ENCODE measurements around the gene PANK1.

The PANK1 gene

GRCh38 chr10:89566992-89567391, 78.0 kb downstream of the PANK1 start:
- TF ChIP-seq PPARA (CRISPR knock-in tag; IDR thresholded peaks at IDR 0.05; ENCODE audit: borderline replicate concordance) (no peak), ISL1 (CRISPR knock-in tag; IDR thresholded peaks at IDR 0.05) (no peak), OSR1 (CRISPR knock-in tag; IDR thresholded peaks at IDR 0.05) (no peak), ZNF8 (CRISPR knock-in tag; IDR thresholded peaks at IDR 0.05) (no peak), ZNF70 (CRISPR knock-in tag; IDR thresholded peaks at IDR 0.05) (no peak), SNAI2 (CRISPR knock-in tag; IDR thresholded peaks at IDR 0.05) (no peak), ARNTL (CRISPR knock-in tag; IDR thresholded peaks at IDR 0.05; ENCODE audit: borderline replicate concordance, low read depth) (no peak)
- ATAC-seq: no peak

DNA sequence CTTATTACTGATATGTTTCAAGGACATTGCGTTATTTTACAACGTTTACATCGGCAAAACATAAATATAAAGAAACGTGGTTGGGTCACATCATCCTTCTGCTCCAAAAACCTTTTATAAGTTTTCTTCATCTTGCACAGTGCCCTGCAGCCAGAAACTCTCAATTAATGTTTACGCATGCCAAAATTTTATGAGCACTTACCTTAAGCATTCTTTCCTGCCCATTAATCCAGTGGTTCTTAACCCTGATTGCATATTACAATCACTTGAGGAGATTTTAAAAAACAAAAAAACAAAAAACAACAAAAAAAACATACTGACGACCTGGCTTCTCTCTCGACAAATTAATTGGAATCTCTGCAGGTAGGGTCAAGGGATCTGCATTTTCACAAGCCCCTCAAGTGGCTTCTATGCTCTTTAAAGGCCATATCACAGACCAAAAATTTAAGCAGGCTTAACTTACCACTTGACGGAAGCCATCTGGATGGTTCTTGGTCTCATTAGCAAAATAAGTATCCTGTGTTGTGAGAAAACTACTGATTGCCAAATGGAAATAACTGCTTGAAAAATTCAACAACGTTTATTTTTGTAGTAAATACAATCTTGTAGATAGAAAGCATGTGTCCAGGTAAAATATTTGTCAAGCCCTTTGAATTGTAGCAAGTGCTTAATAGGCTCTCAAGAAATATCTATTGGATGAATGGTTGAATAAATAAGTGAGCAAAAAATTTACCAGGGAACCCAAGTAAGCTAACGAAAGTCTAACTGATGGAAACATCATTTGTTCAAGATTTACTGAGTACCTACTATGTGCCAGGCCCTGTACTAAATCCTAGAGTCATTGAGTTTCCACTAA, 78.7 kb downstream of the PANK1 start:
- no peak for ATAC-seq
- TF ChIP-seq ZNF565 (CRISPR knock-in tag; conservative IDR thresholded peaks at IDR 0.05; ENCODE audit: low read depth) (no peak), BACH2 (CRISPR knock-in tag; IDR thresholded peaks at IDR 0.05; ENCODE audit: borderline replicate concordance) (no peak), ESRRG (CRISPR knock-in tag; IDR thresholded peaks at IDR 0.05) (no peak), RARB (CRISPR knock-in tag; IDR thresholded peaks at IDR 0.05) (no peak), GLIS3 (CRISPR knock-in tag; IDR thresholded peaks at IDR 0.05) (no peak), ZNF8 (CRISPR knock-in tag; IDR thresholded peaks at IDR 0.05) (no peak), POU6F1 (CRISPR knock-in tag; IDR thresholded peaks at IDR 0.05; ENCODE audit: borderline replicate concordance, low read depth) (no peak), ISL1 (CRISPR knock-in tag; IDR thresholded peaks at IDR 0.05) (no peak), ARNTL (CRISPR knock-in tag; IDR thresholded peaks at IDR 0.05; ENCODE audit: borderline replicate concordance, low read depth) (no peak), ZNF70 (CRISPR knock-in tag; IDR thresholded peaks at IDR 0.05) (no peak), CSDC2 (CRISPR knock-in tag; IDR thresholded peaks at IDR 0.05) (no peak), OSR1 (CRISPR knock-in tag; IDR thresholded peaks at IDR 0.05) (no peak)
- TF ChIP-seq, protein P1, sequence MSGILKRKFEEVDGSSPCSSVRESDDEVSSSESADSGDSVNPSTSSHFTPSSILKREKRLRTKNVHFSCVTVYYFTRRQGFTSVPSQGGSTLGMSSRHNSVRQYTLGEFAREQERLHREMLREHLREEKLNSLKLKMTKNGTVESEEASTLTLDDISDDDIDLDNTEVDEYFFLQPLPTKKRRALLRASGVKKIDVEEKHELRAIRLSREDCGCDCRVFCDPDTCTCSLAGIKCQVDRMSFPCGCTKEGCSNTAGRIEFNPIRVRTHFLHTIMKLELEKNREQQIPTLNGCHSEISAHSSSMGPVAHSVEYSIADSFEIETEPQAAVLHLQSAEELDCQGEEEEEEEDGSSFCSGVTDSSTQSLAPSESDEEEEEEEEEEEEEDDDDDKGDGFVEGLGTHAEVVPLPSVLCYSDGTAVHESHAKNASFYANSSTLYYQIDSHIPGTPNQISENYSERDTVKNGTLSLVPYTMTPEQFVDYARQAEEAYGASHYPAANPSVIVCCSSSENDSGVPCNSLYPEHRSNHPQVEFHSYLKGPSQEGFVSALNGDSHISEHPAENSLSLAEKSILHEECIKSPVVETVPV (CRISPR knock-in tag; IDR thresholded peaks at IDR 0.05): no peak
- TF ChIP-seq, protein P2, sequence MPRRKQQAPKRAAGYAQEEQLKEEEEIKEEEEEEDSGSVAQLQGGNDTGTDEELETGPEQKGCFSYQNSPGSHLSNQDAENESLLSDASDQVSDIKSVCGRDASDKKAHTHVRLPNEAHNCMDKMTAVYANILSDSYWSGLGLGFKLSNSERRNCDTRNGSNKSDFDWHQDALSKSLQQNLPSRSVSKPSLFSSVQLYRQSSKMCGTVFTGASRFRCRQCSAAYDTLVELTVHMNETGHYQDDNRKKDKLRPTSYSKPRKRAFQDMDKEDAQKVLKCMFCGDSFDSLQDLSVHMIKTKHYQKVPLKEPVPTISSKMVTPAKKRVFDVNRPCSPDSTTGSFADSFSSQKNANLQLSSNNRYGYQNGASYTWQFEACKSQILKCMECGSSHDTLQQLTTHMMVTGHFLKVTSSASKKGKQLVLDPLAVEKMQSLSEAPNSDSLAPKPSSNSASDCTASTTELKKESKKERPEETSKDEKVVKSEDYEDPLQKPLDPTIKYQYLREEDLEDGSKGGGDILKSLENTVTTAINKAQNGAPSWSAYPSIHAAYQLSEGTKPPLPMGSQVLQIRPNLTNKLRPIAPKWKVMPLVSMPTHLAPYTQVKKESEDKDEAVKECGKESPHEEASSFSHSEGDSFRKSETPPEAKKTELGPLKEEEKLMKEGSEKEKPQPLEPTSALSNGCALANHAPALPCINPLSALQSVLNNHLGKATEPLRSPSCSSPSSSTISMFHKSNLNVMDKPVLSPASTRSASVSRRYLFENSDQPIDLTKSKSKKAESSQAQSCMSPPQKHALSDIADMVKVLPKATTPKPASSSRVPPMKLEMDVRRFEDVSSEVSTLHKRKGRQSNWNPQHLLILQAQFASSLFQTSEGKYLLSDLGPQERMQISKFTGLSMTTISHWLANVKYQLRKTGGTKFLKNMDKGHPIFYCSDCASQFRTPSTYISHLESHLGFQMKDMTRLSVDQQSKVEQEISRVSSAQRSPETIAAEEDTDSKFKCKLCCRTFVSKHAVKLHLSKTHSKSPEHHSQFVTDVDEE (CRISPR knock-in tag; IDR thresholded peaks at IDR 0.05): no peak
- TF ChIP-seq, protein P3, sequence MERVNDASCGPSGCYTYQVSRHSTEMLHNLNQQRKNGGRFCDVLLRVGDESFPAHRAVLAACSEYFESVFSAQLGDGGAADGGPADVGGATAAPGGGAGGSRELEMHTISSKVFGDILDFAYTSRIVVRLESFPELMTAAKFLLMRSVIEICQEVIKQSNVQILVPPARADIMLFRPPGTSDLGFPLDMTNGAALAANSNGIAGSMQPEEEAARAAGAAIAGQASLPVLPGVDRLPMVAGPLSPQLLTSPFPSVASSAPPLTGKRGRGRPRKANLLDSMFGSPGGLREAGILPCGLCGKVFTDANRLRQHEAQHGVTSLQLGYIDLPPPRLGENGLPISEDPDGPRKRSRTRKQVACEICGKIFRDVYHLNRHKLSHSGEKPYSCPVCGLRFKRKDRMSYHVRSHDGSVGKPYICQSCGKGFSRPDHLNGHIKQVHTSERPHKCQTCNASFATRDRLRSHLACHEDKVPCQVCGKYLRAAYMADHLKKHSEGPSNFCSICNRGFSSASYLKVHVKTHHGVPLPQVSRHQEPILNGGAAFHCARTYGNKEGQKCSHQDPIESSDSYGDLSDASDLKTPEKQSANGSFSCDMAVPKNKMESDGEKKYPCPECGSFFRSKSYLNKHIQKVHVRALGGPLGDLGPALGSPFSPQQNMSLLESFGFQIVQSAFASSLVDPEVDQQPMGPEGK (CRISPR knock-in tag; IDR thresholded peaks at IDR 0.05; ENCODE audit: borderline replicate concordance): no peak

DNA sequence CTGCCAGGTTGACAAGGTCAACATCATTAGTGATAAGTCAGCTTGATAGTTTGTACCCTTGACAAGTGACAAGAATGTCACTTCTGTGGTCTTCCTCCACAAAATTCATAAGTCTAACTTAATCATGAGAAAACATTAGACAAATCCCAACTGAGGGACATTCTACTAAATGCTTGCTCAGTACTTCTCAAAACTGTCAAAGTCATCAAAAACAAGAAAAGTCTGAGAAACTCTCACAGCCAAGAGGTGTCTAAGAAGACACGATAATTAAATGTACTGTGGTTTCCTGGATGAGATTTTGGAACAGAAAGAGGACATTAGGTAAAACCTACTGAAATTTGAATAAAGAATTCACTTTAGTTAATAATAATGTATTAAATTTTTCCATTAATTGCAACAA, 79.9 kb downstream of the PANK1 start:
- TF ChIP-seq SNAI2 (CRISPR knock-in tag; IDR thresholded peaks at IDR 0.05) (no peak), POU6F1 (CRISPR knock-in tag; IDR thresholded peaks at IDR 0.05; ENCODE audit: borderline replicate concordance, low read depth) (no peak), ZFP3 (CRISPR knock-in tag; IDR thresholded peaks at IDR 0.05) (no peak), RARB (CRISPR knock-in tag; IDR thresholded peaks at IDR 0.05) (no peak), ISL1 (CRISPR knock-in tag; IDR thresholded peaks at IDR 0.05) (no peak), ZC3H10 (CRISPR knock-in tag; IDR thresholded peaks at IDR 0.05) (no peak), GLIS3 (CRISPR knock-in tag; IDR thresholded peaks at IDR 0.05) (no peak), BACH2 (CRISPR knock-in tag; IDR thresholded peaks at IDR 0.05; ENCODE audit: borderline replicate concordance) (no peak), CSDC2 (CRISPR knock-in tag; IDR thresholded peaks at IDR 0.05) (no peak), TCF4 (CRISPR knock-in tag; IDR thresholded peaks at IDR 0.05; ENCODE audit: borderline replicate concordance) (no peak), ESRRG (CRISPR knock-in tag; IDR thresholded peaks at IDR 0.05) (no peak)
- TF ChIP-seq, protein P1 (CRISPR knock-in tag; IDR thresholded peaks at IDR 0.05): no peak
- TF ChIP-seq, protein P2 (CRISPR knock-in tag; IDR thresholded peaks at IDR 0.05): no peak
- no peak for ATAC-seq

Data from SK-N-SH treated with all-trans-retinoic acid at 6 μM for 48 hours (cell line).